ENCODE results near the gene TAS2R46. TPM values are rescaled to one million over a fixed set of nuclear protein-coding genes. Genes with fewer than 3 reads are reported as not detected.

The TAS2R46 gene
- total RNA-seq, 4 donors from 2014 or later = 1.7 to 3.0 TPM; not detected in 2

DNA sequence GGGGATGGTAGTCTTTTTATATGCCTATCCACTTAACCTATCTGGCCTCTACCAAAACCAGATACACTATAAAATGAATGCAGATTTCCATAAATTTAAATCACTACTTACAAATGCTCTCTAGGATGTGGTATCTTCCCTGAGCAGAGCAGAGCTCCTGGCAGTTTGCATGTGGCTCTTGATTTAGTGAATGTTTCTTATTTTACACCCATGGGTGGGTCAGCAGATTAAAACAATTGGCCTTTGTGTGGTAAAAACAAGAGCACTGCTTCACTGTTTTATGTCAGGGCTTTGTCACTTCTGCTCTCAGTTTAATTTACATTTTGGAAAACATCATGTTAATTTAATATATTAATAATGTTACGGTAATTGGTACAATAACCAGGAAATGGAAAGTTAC lies 45.2 kb downstream of the TAS2R46 start:
- H3K36me3 ChIP-seq = peaks cover 0 to 5% (median 0%) of the 10 kb centered on the region in 3 donors
- H3K27me3 ChIP-seq = no peaks in the 10 kb centered on the region
- DNase-seq = no peak
- no peaks in the 10 kb centered on the region for H3K4me1 ChIP-seq
- no peak overlapping the region for H3K27ac ChIP-seq
- H3K9me3 ChIP-seq = no peaks in the 10 kb centered on the region
- TF ChIP-seq POLR2A (IDR thresholded peaks at IDR 0.05) = no peak
- TF ChIP-seq, protein P1, sequence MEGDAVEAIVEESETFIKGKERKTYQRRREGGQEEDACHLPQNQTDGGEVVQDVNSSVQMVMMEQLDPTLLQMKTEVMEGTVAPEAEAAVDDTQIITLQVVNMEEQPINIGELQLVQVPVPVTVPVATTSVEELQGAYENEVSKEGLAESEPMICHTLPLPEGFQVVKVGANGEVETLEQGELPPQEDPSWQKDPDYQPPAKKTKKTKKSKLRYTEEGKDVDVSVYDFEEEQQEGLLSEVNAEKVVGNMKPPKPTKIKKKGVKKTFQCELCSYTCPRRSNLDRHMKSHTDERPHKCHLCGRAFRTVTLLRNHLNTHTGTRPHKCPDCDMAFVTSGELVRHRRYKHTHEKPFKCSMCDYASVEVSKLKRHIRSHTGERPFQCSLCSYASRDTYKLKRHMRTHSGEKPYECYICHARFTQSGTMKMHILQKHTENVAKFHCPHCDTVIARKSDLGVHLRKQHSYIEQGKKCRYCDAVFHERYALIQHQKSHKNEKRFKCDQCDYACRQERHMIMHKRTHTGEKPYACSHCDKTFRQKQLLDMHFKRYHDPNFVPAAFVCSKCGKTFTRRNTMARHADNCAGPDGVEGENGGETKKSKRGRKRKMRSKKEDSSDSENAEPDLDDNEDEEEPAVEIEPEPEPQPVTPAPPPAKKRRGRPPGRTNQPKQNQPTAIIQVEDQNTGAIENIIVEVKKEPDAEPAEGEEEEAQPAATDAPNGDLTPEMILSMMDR (IDR thresholded peaks at IDR 0.05) = no peak
- no peak overlapping the region for H3K4me3 ChIP-seq
- intact Hi-C loops (cut with DNase I) = no loop called here
- 21 to 100% methylated on average over 1 of the region's 1 CpG for WGBS, 2 donors

DNA sequence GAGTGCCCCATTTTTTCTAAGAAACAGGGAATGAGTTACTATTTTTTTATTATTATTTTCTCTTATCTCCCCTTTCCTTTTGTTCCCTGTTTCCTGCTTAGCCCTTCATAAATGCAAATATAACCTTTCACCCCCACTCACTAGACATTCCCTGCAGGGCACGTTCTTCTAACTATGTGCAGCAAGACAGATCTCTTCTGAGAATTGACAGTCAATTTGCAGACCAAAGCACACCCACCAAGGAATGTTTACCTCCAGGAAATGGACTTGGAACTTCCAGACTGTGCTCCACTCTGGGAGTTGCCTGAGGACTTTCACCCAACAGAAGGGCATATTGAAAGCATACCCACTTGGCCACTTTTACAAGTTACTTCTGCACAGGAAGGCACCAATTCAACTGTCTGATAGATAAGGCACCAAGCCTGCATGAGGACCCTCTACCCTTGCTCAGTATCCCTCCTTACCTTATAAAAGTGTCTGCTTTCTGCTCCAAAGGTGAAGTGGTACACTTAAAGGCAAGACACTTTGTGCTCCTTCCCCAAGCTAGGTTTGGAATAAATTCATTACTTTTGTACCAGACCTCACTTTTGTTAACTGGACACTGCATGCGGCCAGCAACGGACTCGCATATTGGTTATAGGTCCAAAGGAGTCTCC lies 46.2 kb downstream of the TAS2R46 start:
- Histone ChIP-seq H3K36me3 (peaks cover 0 to 5% (median 0%) of the 10 kb centered on the region in 3 donors), H3K27me3 (no peaks in the 10 kb centered on the region), H3K27ac (no peak overlapping the region), H3K9me3 (no peaks in the 10 kb centered on the region), H3K4me3 (no peak overlapping the region), H3K4me1 (no peaks in the 10 kb centered on the region)
- TF ChIP-seq, protein P1 (IDR thresholded peaks at IDR 0.05) = no peak
- TF ChIP-seq POLR2A (IDR thresholded peaks at IDR 0.05) = no peak
- DNase-seq = no peak
- intact Hi-C loops (cut with DNase I) = no loop called here
- 90 to 94% methylated on average over 4 of the region's 4 CpGs for WGBS, 2 donors

DNA sequence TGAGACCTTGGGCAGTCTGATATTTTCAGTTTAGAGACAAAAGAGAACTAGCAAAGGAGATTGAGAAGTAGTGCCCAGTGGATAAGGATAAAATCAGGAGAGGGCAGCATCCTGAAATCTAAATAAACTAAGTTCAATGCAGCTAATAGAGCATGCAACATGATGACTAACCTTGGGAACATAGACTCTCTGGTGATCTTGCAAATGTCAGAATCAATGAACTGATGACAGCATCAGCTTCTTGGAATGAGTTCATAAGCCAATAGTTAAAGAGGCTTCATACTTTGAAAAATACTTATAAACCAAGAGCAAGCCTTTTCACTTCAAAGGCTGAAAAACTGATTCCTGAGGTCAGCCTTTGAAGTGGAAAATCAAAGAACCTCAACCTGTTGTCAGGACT lies 47.9 kb downstream of the TAS2R46 start:
- intact Hi-C loops (cut with DNase I) = no loop called here
- Histone ChIP-seq H3K27ac (no peak overlapping the region), H3K27me3 (no peaks in the 10 kb centered on the region), H3K4me3 (no peak overlapping the region), H3K9me3 (no peaks in the 10 kb centered on the region), H3K36me3 (peaks cover 0 to 5% (median 0%) of the 10 kb centered on the region in 3 donors), H3K4me1 (no peaks in the 10 kb centered on the region)
- no peak for DNase-seq
- no peak for TF ChIP-seq POLR2A (IDR thresholded peaks at IDR 0.05)
- TF ChIP-seq, protein P1 (IDR thresholded peaks at IDR 0.05) = no peak

Small RNA genes lying within 50 kb of the gene (small RNA-seq; reads per million reads assigned to genes)
- gene AC018630.1 = 0 reads per million in 4 donors

Other genes with a start within 250 kb of the TAS2R46 start
- under 1 TPM in 2 of 4 donors, not detected in 2; 0.26 to 0.38 TPM for gene TAS2R10, start 235.9 kb downstream of the TAS2R46 start, total RNA-seq
- gene PRR4, start 212.8 kb downstream of the TAS2R46 start, total RNA-seq = 100 to 1,000 TPM in 1 of 4 donors, 1 to 10 TPM in 1, under 1 TPM in 1, not detected in 1; 0.76 to 159 (median 1.4) TPM
- gene PRH1, start 178.0 kb downstream of the TAS2R46 start, total RNA-seq = 10 to 100 TPM in 3 of 4 donors, 1 to 10 TPM in 1; 5.3 to 38.5 (median 11.6) TPM
- 1 to 10 TPM in 1 of 4 donors, under 1 TPM in 1, not detected in 2; 0.88 to 2.3 TPM for gene TAS2R13, start 152.7 kb downstream of the TAS2R46 start, total RNA-seq
- 1 to 10 TPM in 1 of 4 donors, under 1 TPM in 1, not detected in 2; 0.68 to 7.0 TPM for gene PRH2, start 133.1 kb downstream of the TAS2R46 start, total RNA-seq
- gene TAS2R14, start 123.0 kb downstream of the TAS2R46 start, total RNA-seq = 1 to 10 TPM in 3 of 4 donors, under 1 TPM in 1; 0.80 to 3.2 (median 1.7) TPM
- gene TAS2R50, start 75.4 kb downstream of the TAS2R46 start, total RNA-seq = 1 to 10 TPM in 2 of 4 donors, not detected in 2; 2.0 to 2.3 TPM
- 1 to 10 TPM in 2 of 4 donors, not detected in 2; 1.2 to 2.3 TPM for gene TAS2R20, start 64.0 kb downstream of the TAS2R46 start, total RNA-seq
- gene TAS2R19, start 39.7 kb downstream of the TAS2R46 start, total RNA-seq = 1 to 10 TPM in 3 of 4 donors, under 1 TPM in 1; 0.29 to 5.9 (median 2.1) TPM
- gene TAS2R31, start 30.9 kb downstream of the TAS2R46 start, total RNA-seq = 1 to 10 TPM in 3 of 4 donors, not detected in 1; 1.7 to 6.5 (median 2.8) TPM
- 1 to 10 TPM in 2 of 4 donors, not detected in 2; 2.2 to 4.8 TPM for gene TAS2R43, start 30.0 kb upstream of the TAS2R46 start, total RNA-seq
- 1 to 10 TPM in 2 of 4 donors, under 1 TPM in 2; 0.50 to 5.7 (median 2.4) TPM for gene TAS2R30, start 72.3 kb upstream of the TAS2R46 start, total RNA-seq
- 1 to 10 TPM; 3.4 to 6.1 (median 4.2) TPM for gene SMIM10L1, start 108.9 kb upstream of the TAS2R46 start, total RNA-seq
- not detected for gene TAS2R42, start 124.6 kb upstream of the TAS2R46 start, total RNA-seq
- gene PRB3, start 207.4 kb upstream of the TAS2R46 start, total RNA-seq = not detected
- not detected for gene PRB4, start 248.1 kb upstream of the TAS2R46 start, total RNA-seq